SK-N-SH (cell line): ENCODE results near the gene PLAC8. TPM values are rescaled to one million over a fixed set of nuclear protein-coding genes. Genes with fewer than 3 reads are reported as not detected.
A peak's percentile ranks its signal among the peaks of the same experiment; 100 is the strongest.

Experiments
- CTCF ChIA-PET: fragments of 300-600, 350-600 bp; formaldehyde crosslinking; extraction: SDS; loops from one replicate; lab custom pipeline; 2021; lab: Yijun Ruan, JAX
- POLR2A ChIA-PET: fragments of 350-600 bp; sonication (Branson Sonifier 250); formaldehyde crosslinking; extraction: SDS; loops from one replicate; lab custom pipeline; 2020; ENCODE audit warnings: antibody characterized with exemption, inconsistent platforms; lab: Yijun Ruan, JAX
- DNase-seq: peaks from one replicate; pipeline ENCODE4 v3.0.0; 2012
- H2AFZ ChIP-seq: fragments of 200-600 bp; sonication (generic); 2 replicates; pipeline ENCODE4 v1.8.1; 2016; ENCODE audit warnings: antibody characterized with exemption, mild to moderate bottlenecking, low read depth
- H3F3A ChIP-seq: fragments of 200-600 bp; sonication (generic); replicated peaks from 2 replicates; pipeline ENCODE3; 2016; ENCODE audit warnings: antibody characterized with exemption, mild to moderate bottlenecking; ENCODE audit not compliant: insufficient read depth
- H3K27ac ChIP-seq, 2 experiments: fragments of 200-500 bp in 1 of 2; fragments of 200-600 bp in 1 of 2; sonication (Bioruptor generic) in 1 of 2; sonication (generic), shearing (Covaris generic) in 1 of 2; 2 replicates each; pipeline versions ENCODE4 v1.5.1 to v1.6.1; 2014 to 2016; ENCODE audit warnings: low read depth in 2 of 2, inconsistent platforms in 1 of 2, low read length in 1 of 2, mild to moderate bottlenecking in 1 of 2, mixed read lengths in 1 of 2
- H3K27me3 ChIP-seq: fragments of 200-600 bp; sonication (generic), shearing (Covaris generic); 2 replicates; pipeline ENCODE4 v1.6.1; 2016; ENCODE audit warnings: mixed run types; ENCODE audit not compliant: insufficient read depth
- H3K36me3 ChIP-seq, 2 experiments: fragments of 200-500 bp in 1 of 2; fragments of 200-600 bp in 1 of 2; sonication (Bioruptor generic) in 1 of 2; sonication (generic) in 1 of 2; replicated peaks in 1 of 2; 2 replicates each; pipeline versions ENCODE3 to v1.5.1; 2014 to 2016; ENCODE audit warnings: low read length in 1 of 2, mild to moderate bottlenecking in 1 of 2; ENCODE audit not compliant: insufficient read depth in 2 of 2, control insufficient read depth in 1 of 2
- H3K4me1 ChIP-seq, 2 experiments: fragments of 200-500 bp in 1 of 2; fragments of 200-600 bp in 1 of 2; sonication (Bioruptor generic) in 1 of 2; sonication (generic), shearing (Covaris generic) in 1 of 2; 2 replicates each; pipeline versions ENCODE4 v1.5.1 to v1.6.1; 2014 to 2016; ENCODE audit warnings: low read depth in 1 of 2, low read length in 1 of 2, mixed run types in 1 of 2; ENCODE audit not compliant: insufficient read depth in 2 of 2, control insufficient read depth in 1 of 2
- H3K4me2 ChIP-seq: fragments of 200-600 bp; sonication (generic), shearing (Covaris generic); 2 replicates; pipeline ENCODE4 v1.6.1; 2017; ENCODE audit warnings: mixed run types
- H3K4me3 ChIP-seq, 2 experiments: fragments of 200-500 bp in 1 of 2; fragments of 200-600 bp in 1 of 2; sonication (Bioruptor generic) in 1 of 2; sonication (generic), shearing (Covaris generic) in 1 of 2; 2 replicates each; pipeline versions ENCODE4 v1.5.1 to v1.8.1; 2014 to 2016; ENCODE audit warnings: low read depth in 2 of 2, inconsistent platforms in 1 of 2, low read length in 1 of 2, mild to moderate bottlenecking in 1 of 2, mixed read lengths in 1 of 2, moderate library complexity in 1 of 2
- H3K79me2 ChIP-seq: fragments of 200-600 bp; sonication (generic); 2 replicates; pipeline ENCODE4 v1.8.1; 2017; ENCODE audit warnings: mild to moderate bottlenecking; ENCODE audit not compliant: insufficient read depth
- H3K9ac ChIP-seq: fragments of 200-600 bp; sonication (generic); 2 replicates; pipeline ENCODE4 v1.6.1; 2017; ENCODE audit warnings: mixed run types
- H3K9me2 ChIP-seq: fragments of 200-600 bp; sonication (generic); 2 replicates; pipeline ENCODE4 v1.6.1; 2017; ENCODE audit warnings: mixed run types
- H3K9me3 ChIP-seq: fragments of 200-600 bp; sonication (generic); 2 replicates; pipeline ENCODE4 v1.6.1; 2017; ENCODE audit warnings: mixed run types, mild to moderate bottlenecking, moderate library complexity
- H4K20me1 ChIP-seq: fragments of 200-600 bp; sonication (generic); 2 replicates; pipeline ENCODE4 v1.6.1; 2017; ENCODE audit warnings: mild to moderate bottlenecking, mixed run types; ENCODE audit not compliant: insufficient read depth
- CHD2 ChIP-seq: fragments of 150-350 bp; IDR thresholded peaks from 2 replicates; pipeline ENCODE4 v1.6.1; 2018; ENCODE audit warnings: low read length; ENCODE audit not compliant: partially characterized antibody
- CTCF ChIP-seq: fragments of 200-600 bp; sonication (generic); IDR thresholded peaks from 2 replicates; pipeline ENCODE4 v1.6.1; 2017; ENCODE audit warnings: antibody characterized with exemption, mild to moderate bottlenecking, moderate library complexity
- ELF1 ChIP-seq: IDR thresholded peaks from 2 replicates; pipeline ENCODE4 v1.4.0; 2012
- GATA2 ChIP-seq: sonication (generic); formaldehyde crosslinking; IDR thresholded peaks from 2 replicates; pipeline ENCODE4 v1.5.0; 2020; ENCODE audit warnings: mild to moderate bottlenecking, missing genetic modification reagents
- NFIC ChIP-seq: IDR thresholded peaks from 2 replicates; pipeline ENCODE4 v1.4.0; 2012; ENCODE audit warnings: borderline replicate concordance
- NRF1 ChIP-seq: IDR thresholded peaks from 2 replicates; pipeline ENCODE4 v1.6.1; 2012; ENCODE audit warnings: low read depth, mild to moderate bottlenecking, low read length
- PBX3 ChIP-seq: IDR thresholded peaks from 2 replicates; pipeline ENCODE4; 2012
- RAD21 ChIP-seq: IDR thresholded peaks from 2 replicates; pipeline ENCODE4 v1.6.1; 2012; ENCODE audit warnings: mild to moderate bottlenecking, low read length
- RFX5 ChIP-seq: IDR thresholded peaks from 2 replicates; pipeline ENCODE4 v1.6.1; 2012; ENCODE audit warnings: mild to moderate bottlenecking, improper control_type of control experiment, low read length
- SIN3A ChIP-seq: IDR thresholded peaks from 2 replicates; pipeline ENCODE4 v1.6.1; 2012; ENCODE audit warnings: low read depth, mild to moderate bottlenecking, low read length, moderate library complexity, borderline replicate concordance
- SMC3 ChIP-seq: IDR thresholded peaks from 2 replicates; pipeline ENCODE4 v1.6.1; 2012; ENCODE audit warnings: low read depth, low read length, improper control_type of control experiment
- TAF1 ChIP-seq: IDR thresholded peaks from 2 replicates; pipeline ENCODE4 v1.6.1; 2012; ENCODE audit warnings: low read depth, mild to moderate bottlenecking, low read length, moderate library complexity, borderline replicate concordance
- TEAD4 ChIP-seq: IDR thresholded peaks from 2 replicates; pipeline ENCODE4 v1.4.0; 2012; ENCODE audit warnings: mild to moderate bottlenecking, borderline replicate concordance; ENCODE audit not compliant: insufficient read depth
- USF1 ChIP-seq: IDR thresholded peaks from 2 replicates; pipeline ENCODE4 v1.4.0; 2012; ENCODE audit warnings: low read depth, borderline replicate concordance
- USF2 ChIP-seq: fragments of 150-350 bp; IDR thresholded peaks from 2 replicates; pipeline ENCODE4 v1.6.1; 2017; ENCODE audit warnings: antibody characterized with exemption, low read length, low read depth, borderline replicate concordance
- ZBTB33 ChIP-seq: IDR thresholded peaks from 2 replicates; pipeline ENCODE4 v1.4.0; 2012; ENCODE audit warnings: low read depth, borderline replicate concordance
- WGBS: methylation state at CpG from one replicate; pipeline ENCODE4 v1.1.6; 2017; ENCODE audit warnings: low lambda C conversion rate; 5-methylcytosine and 5-hydroxymethylcytosine counted together
- polyA plus RNA-seq, 3 experiments: library from polyadenylated mRNA; depleted of rRNA; stranded (reverse); fragments of >200 nt; gene quantifications; 2 replicates each; pipeline ENCODE4 v1.2.3, GENCODE V29; 2012

Gene PLAC8
- polyA plus RNA-seq, 1 of the 3 experiments (the other 2 are of a cell fraction), result 11.3 TPM

GRCh38 chr4:83074086-83074704 is 40.3 kb downstream of the PLAC8 start:
- peak overlapping the region in 1 of 2 experiments; percentile 83; a peak in 2 of 4 replicates for H3K27ac ChIP-seq
- H3K27me3 ChIP-seq, result no peaks in the 10 kb centered on the region
- ChIA-PET CTCF (interaction anchor here (0.6 to 3.1 kb wide), 26 partner anchors 8 to 561 kb away, joined by 3 to 24 read pairs (median 4); partner anchors contain the start of gene COQ2), POLR2A (no interaction called here)
- peak; percentile 73 for TF ChIP-seq RAD21
- peak; percentile 78 for TF ChIP-seq SMC3
- no peak for TF ChIP-seq SIN3A
- peak; percentile 86 for TF ChIP-seq CTCF
- no peak for TF ChIP-seq PBX3
- H3K9me3 ChIP-seq, result no peaks in the 10 kb centered on the region
- no peak overlapping the region for H3K9ac ChIP-seq
- WGBS, result 76% methylated on average over 10 of the region's 10 CpGs
- H3K9me2 ChIP-seq, result no peaks in the 10 kb centered on the region
- H3F3A ChIP-seq, result peaks cover 25% of the 10 kb centered on the region
- peak; percentile 56 for DNase-seq
- H3K36me3 ChIP-seq, result peaks cover 15 to 19% of the 10 kb centered on the region in 2 experiments
- H3K4me3 ChIP-seq, result peak overlapping the region in 1 of 2 experiments; percentile 14; a peak in 1 of 4 replicates
- H3K4me1 ChIP-seq, result peaks cover 0 to 6% of the 10 kb centered on the region in 2 experiments; a peak in 1 of 4 replicates
- no peaks in the 10 kb centered on the region for H3K79me2 ChIP-seq
- H4K20me1 ChIP-seq, result no peaks in the 10 kb centered on the region
- no peak overlapping the region for H2AFZ ChIP-seq
- no peak overlapping the region for H3K4me2 ChIP-seq

GRCh38 chr4:83071116-83071515 is 43.4 kb downstream of the PLAC8 start:
- DNase-seq, result no peak
- no peak overlapping the region for H3K4me3 ChIP-seq
- no peak overlapping the region for H3K9ac ChIP-seq
- H3K36me3 ChIP-seq, result peaks cover 31 to 33% of the 10 kb centered on the region in 2 experiments
- peaks cover 0 to 6% of the 10 kb centered on the region in 2 experiments; a peak in 1 of 4 replicates for H3K4me1 ChIP-seq
- H3K27ac ChIP-seq, result no peak overlapping the region
- no peaks in the 10 kb centered on the region for H3K9me3 ChIP-seq
- no peak overlapping the region for H2AFZ ChIP-seq
- POLR2A ChIA-PET, result no interaction called here
- no peaks in the 10 kb centered on the region for H4K20me1 ChIP-seq
- H3K79me2 ChIP-seq, result no peaks in the 10 kb centered on the region
- no peaks in the 10 kb centered on the region for H3K9me2 ChIP-seq
- H3K27me3 ChIP-seq, result no peaks in the 10 kb centered on the region
- H3F3A ChIP-seq, result peaks cover 26% of the 10 kb centered on the region
- TF ChIP-seq USF1 (no peak), USF2 (no peak), TAF1 (no peak), ZBTB33 (no peak), RFX5 (no peak), NRF1 (no peak), TEAD4 (no peak), NFIC (no peak), SMC3 (no peak), CHD2 (no peak), GATA2 (CRISPR knock-in tag) (no peak), ELF1 (no peak)
- CTCF ChIA-PET, result interaction anchor here (1.1 to 1.2 kb wide), 2 partner anchors 10 to 27 kb away, joined by 3 read pairs; no protein-coding TSS in a partner anchor
- no peak overlapping the region for H3K4me2 ChIP-seq
- WGBS, result 100% methylated on average over 1 of the region's 1 CpG
